H1 (cell line): ENCODE measurements around the gene HHAT. TPM values are rescaled to one million over a fixed set of nuclear protein-coding genes. Genes with fewer than 3 reads are reported as not detected.

Source experiments
- BCL11A ChIP-seq, 2 experiments: IDR thresholded peaks; one replicate each; pipeline ENCODE4 v1.6.1; 2011; ENCODE audit warnings: low read depth in 2 of 2, low read length in 2 of 2, mild to moderate bottlenecking in 2 of 2
- CBX5 ChIP-seq: fragments of 300-800, 300-1000 bp; sonication (generic); IDR thresholded peaks from 2 replicates; pipeline ENCODE4 v1.7.1; 2016; ENCODE audit warnings: antibody characterized with exemption, low read length, low read depth
- CBX8 ChIP-seq: fragments of 300-800, 300-1000 bp; sonication (generic); IDR thresholded peaks from 2 replicates; pipeline ENCODE4 v1.7.1; 2016; ENCODE audit warnings: low read depth, low read length, borderline replicate concordance
- CHD7 ChIP-seq: fragments of 300-600 bp; sonication (generic); IDR thresholded peaks from 2 replicates; pipeline ENCODE4 v1.7.1; 2012; ENCODE audit warnings: low read length, moderate library complexity, mild to moderate bottlenecking, inconsistent platforms; ENCODE audit not compliant: insufficient replicate concordance
- CREB1 ChIP-seq: IDR thresholded peaks from 2 replicates; pipeline ENCODE4 v1.6.1; 2012; ENCODE audit warnings: inconsistent platforms
- EGR1 ChIP-seq: IDR thresholded peaks from 2 replicates; pipeline ENCODE4 v1.6.1; 2011; ENCODE audit warnings: low read depth, low read length, borderline replicate concordance
- EP300 ChIP-seq, 2 experiments: IDR thresholded peaks; 1 replicate in 1 of 2; 2 replicates in 1 of 2; pipeline ENCODE4 v1.6.1; 2011 to 2012; ENCODE audit warnings: low read depth in 2 of 2, low read length in 2 of 2, mild to moderate bottlenecking in 2 of 2, borderline replicate concordance in 1 of 2, inconsistent platforms in 1 of 2, moderate library complexity in 1 of 2
- MAFK ChIP-seq: IDR thresholded peaks from 2 replicates; pipeline ENCODE4 v1.6.1; 2012; ENCODE audit warnings: low read depth, mild to moderate bottlenecking, improper control_type of control experiment, low read length
- NANOG ChIP-seq: IDR thresholded peaks from 2 replicates; pipeline ENCODE4 v1.6.1; 2011; ENCODE audit warnings: low read length, low read depth, mild to moderate bottlenecking, inconsistent platforms; ENCODE audit not compliant: insufficient read depth, poor library complexity, severe bottlenecking
- RAD21 ChIP-seq, 2 experiments: IDR thresholded peaks in 1 of 2; conservative IDR thresholded peaks in 1 of 2; 2 replicates each; pipeline ENCODE4 v1.6.1; 2011; ENCODE audit warnings: low read depth in 2 of 2, low read length in 2 of 2, improper control_type of control experiment in 1 of 2, inconsistent platforms in 1 of 2, mild to moderate bottlenecking in 1 of 2, moderate library complexity in 1 of 2
- SP4 ChIP-seq: IDR thresholded peaks from 2 replicates; pipeline ENCODE4 v1.6.1; 2012; ENCODE audit warnings: low read length, inconsistent platforms
- SUZ12 ChIP-seq: fragments of 200-600 bp; sonication (generic); IDR thresholded peaks from 2 replicates; pipeline ENCODE4 v1.6.1; 2012; ENCODE audit warnings: mild to moderate bottlenecking, inconsistent platforms, low read length, moderate library complexity, mixed read lengths
- polyA plus RNA-seq, 7 experiments: library from polyadenylated mRNA; depleted of rRNA in 3 of 7; stranded (reverse) in 5 of 7; unstranded in 2 of 7; fragments of >200 nt in 5 of 7; fragments of 200-250 nt in 2 of 7; gene quantifications; 1 replicate in 5 of 7; 2 replicates in 1 of 7; 4 replicates in 1 of 7; pipeline versions ENCODE4 v1.2.1 to v1.2.3, GENCODE V29; 2011 to 2013; ENCODE audit warnings: missing spikeins in 2 of 7, mixed read lengths in 2 of 7
- total RNA-seq: library from RNA; stranded (reverse); fragmentation: NEBNext Ultra II Directional; extraction: Animal tissue kit (Norgen Biotek cat#: 25700); gene quantifications from 2 replicates; pipeline ENCODE4 v1.2.1, GENCODE V29; 2021

The HHAT gene
- total and polyA plus RNA-seq, 2 of the 8 experiments (the other 6 are each of a cell fraction or from before 2014, with no cell fraction given) = 0.15 to 0.51 TPM

GRCh38 chr1:210695026-210695425 lies 366.3 kb downstream of the HHAT start (continued):
- TF ChIP-seq CHD7 (no peak), MAFK (no peak), CREB1 (no peak), CBX8 (no peak), EP300 (IDR thresholded peaks at IDR 0.05; ENCODE audit: borderline replicate concordance in 1 of 2, low read depth in 2 of 2, low read length in 2 of 2) (no peak), BCL11A (IDR thresholded peaks at IDR 0.05; ENCODE audit: low read depth in 2 of 2, low read length in 2 of 2) (no peak), SUZ12 (no peak), CBX5 (no peak), RAD21 (IDR thresholded peaks at IDR 0.05 in 1 of 2, conservative IDR thresholded peaks at IDR 0.05 in 1 of 2; ENCODE audit: low read depth in 2 of 2, low read length in 2 of 2) (no peak), NANOG (no peak), EGR1 (no peak), SP4 (no peak)
- TF ChIP-seq, all 59 proteins: peak for 0
